ENCODE data around the gene ARHGAP21.
"Not testable (repeated sequence)": the region's sequence is repeated elsewhere in the genome, so short reads cannot be mapped to it uniquely, and the experiment has no call there.

The ARHGAP21 gene

GRCh38 chr10:24643679-24644209, 79.9 kb downstream of the ARHGAP21 start:
- DNase-seq (ENCODE audit: insufficient read length, low spot score) (no peak), FAIRE-seq (peak; percentile 57)

GRCh38 chr10:24642921-24643678, 80.6 kb downstream of the ARHGAP21 start:
- FAIRE-seq, result peak; percentile 91

GRCh38 chr10:24639124-24639523, 84.6 kb downstream of the ARHGAP21 start:
- DNase-seq (ENCODE audit: insufficient read length, low spot score) (no peak), FAIRE-seq (no peak)

More at GRCh38 chr10:24642921-24643678, 80.6 kb downstream of the ARHGAP21 start:
- DNase-seq (ENCODE audit: insufficient read length, low spot score), result peak; percentile 73

- no peak for DNase-seq (ENCODE audit: insufficient read length, low spot score)
- no peak for FAIRE-seq
These were observed 97.9 kb downstream of the ARHGAP21 start for GRCh38 chr10:24625778-24626177.

- DNase-seq (ENCODE audit: insufficient read length, low spot score) (no peak), FAIRE-seq (no peak)
These were observed 100.3 kb downstream of the ARHGAP21 start for GRCh38 chr10:24623383-24623782.

GRCh38 chr10:24622781-24623301, 100.8 kb downstream of the ARHGAP21 start:
- FAIRE-seq (peak; percentile 54), DNase-seq (ENCODE audit: insufficient read length, low spot score) (no peak)

- DNase-seq (ENCODE audit: insufficient read length, low spot score), result not testable (repeated sequence)
- peak; percentile 97 for FAIRE-seq
These were observed 102.5 kb downstream of the ARHGAP21 start for GRCh38 chr10:24621035-24621795.

- FAIRE-seq; DNase-seq (ENCODE audit: insufficient read length, low spot score): not testable (repeated sequence)
These were observed 103.7 kb downstream of the ARHGAP21 start for GRCh38 chr10:24619994-24620310.

GRCh38 chr10:24619291-24619993, 104.2 kb downstream of the ARHGAP21 start:
- not testable (repeated sequence) for DNase-seq (ENCODE audit: insufficient read length, low spot score); FAIRE-seq

- DNase-seq (ENCODE audit: insufficient read length, low spot score) (no peak), FAIRE-seq (no peak)
These were observed 105.3 kb downstream of the ARHGAP21 start for GRCh38 chr10:24618401-24618800.

- DNase-seq (ENCODE audit: insufficient read length, low spot score), result peak; percentile 48
- FAIRE-seq, result no peak
These were observed 105.8 kb downstream of the ARHGAP21 start for GRCh38 chr10:24617771-24618396.

GRCh38 chr10:24616536-24616935, 107.2 kb downstream of the ARHGAP21 start:
- no peak for DNase-seq (ENCODE audit: insufficient read length, low spot score)
- no peak for FAIRE-seq

GRCh38 chr10:24606021-24606420, 117.7 kb downstream of the ARHGAP21 start:
- no peak for FAIRE-seq
- no peak for DNase-seq (ENCODE audit: insufficient read length, low spot score)

GRCh38 chr10:24605141-24605540, 118.5 kb downstream of the ARHGAP21 start:
- FAIRE-seq (no peak), DNase-seq (ENCODE audit: insufficient read length, low spot score) (no peak)

GRCh38 chr10:24603333-24603732, 120.4 kb downstream of the ARHGAP21 start:
- peak; percentile 26 for DNase-seq (ENCODE audit: insufficient read length, low spot score)
- FAIRE-seq, result no peak

GRCh38 chr10:24597961-24598360, 125.7 kb downstream of the ARHGAP21 start:
- FAIRE-seq, result no peak

GRCh38 chr10:24597426-24597825, 126.3 kb downstream of the ARHGAP21 start:
- DNase-seq (ENCODE audit: insufficient read length, low spot score), result no peak
- FAIRE-seq, result no peak

More at GRCh38 chr10:24597961-24598360, 125.7 kb downstream of the ARHGAP21 start:
- DNase-seq (ENCODE audit: insufficient read length, low spot score), result no peak

GRCh38 chr10:24596217-24596930, 127.3 kb downstream of the ARHGAP21 start:
- FAIRE-seq, result no peak
- DNase-seq (ENCODE audit: insufficient read length, low spot score), result no peak

- no peak for DNase-seq (ENCODE audit: insufficient read length, low spot score)
- no peak for FAIRE-seq
These were observed 132.8 kb downstream of the ARHGAP21 start for GRCh38 chr10:24590697-24591457.
